SU-DHL-6 (cell line): ENCODE results near the gene MYG1.

Source experiments
- H2AFZ ChIP-seq: fragments of 200-600 bp; sonication (generic); 2 replicates; pipeline ENCODE4 v1.6.1; 2014; ENCODE audit warnings: low read depth, mild to moderate bottlenecking, moderate library complexity, mixed read lengths, antibody characterized with exemption, low read length; ENCODE audit not compliant: severe bottlenecking
- H3F3A ChIP-seq: fragments of 200-600 bp; shearing (Covaris generic); 2 replicates; pipeline ENCODE4 v1.6.0; 2016; ENCODE audit warnings: antibody characterized with exemption, mild to moderate bottlenecking; ENCODE audit not compliant: insufficient read depth
- H3K27ac ChIP-seq: fragments of 200-600 bp; sonication (generic); 2 replicates; pipeline ENCODE4 v1.5.1; 2016; ENCODE audit warnings: low read depth, mild to moderate bottlenecking, low read length, moderate library complexity, mixed read lengths
- H3K27me3 ChIP-seq: fragments of 200-600 bp; sonication (generic), shearing (Covaris generic); 2 replicates; pipeline ENCODE4 v1.6.0; 2014; ENCODE audit warnings: mild to moderate bottlenecking, low read length
- H3K36me3 ChIP-seq: fragments of 200-600 bp; sonication (generic); 2 replicates; pipeline ENCODE4 v1.6.1; 2014; ENCODE audit warnings: mild to moderate bottlenecking, low read length, mixed read lengths
- H3K4me2 ChIP-seq: fragments of 300-600, 200-600 bp; shearing (Covaris generic), sonication (generic); 2 replicates; pipeline ENCODE4 v1.6.0; 2014; ENCODE audit warnings: low read length, low read depth, mild to moderate bottlenecking; ENCODE audit not compliant: poor library complexity, severe bottlenecking
- H3K4me3 ChIP-seq: fragments of 200-600 bp; sonication (generic); 2 replicates; pipeline ENCODE4 v1.5.1; 2014; ENCODE audit warnings: antibody characterized with exemption, low read length, mild to moderate bottlenecking, mixed read lengths; ENCODE audit not compliant: insufficient read depth, poor library complexity, severe bottlenecking
- H3K79me2 ChIP-seq: fragments of 200-600 bp; sonication (generic); 2 replicates; pipeline ENCODE4 v1.6.1; 2014; ENCODE audit warnings: mild to moderate bottlenecking, low read length, moderate library complexity; ENCODE audit not compliant: insufficient read depth
- H3K9ac ChIP-seq: fragments of 200-600 bp; sonication (generic); 2 replicates; pipeline ENCODE4 v1.7.0; 2014; ENCODE audit warnings: mild to moderate bottlenecking, low read length
- H3K9me2 ChIP-seq: fragments of 200-600 bp; sonication (generic); replicated peaks from 2 replicates; pipeline ENCODE4 v1.6.1; 2014; ENCODE audit warnings: low read length; ENCODE audit not compliant: insufficient read depth
- H3K9me3 ChIP-seq: fragments of 200-600 bp; sonication (generic); 2 replicates; pipeline ENCODE4 v1.6.1; 2014; ENCODE audit warnings: low read length, mixed read lengths; ENCODE audit not compliant: insufficient read depth
- H4K20me1 ChIP-seq: fragments of 200-600 bp; sonication (generic); 2 replicates; pipeline ENCODE4 v1.6.1; 2014; ENCODE audit warnings: low read depth, mild to moderate bottlenecking, antibody characterized with exemption, low read length, moderate library complexity, mixed read lengths
- EZH2phosphoT487 ChIP-seq: fragments of 200-600 bp; sonication (generic), shearing (Covaris generic); conservative IDR thresholded peaks from 2 replicates; pipeline ENCODE4 v1.6.1; 2018; ENCODE audit warnings: mild to moderate bottlenecking, antibody characterized with exemption, low read length, moderate library complexity, mixed read lengths
- TF ChIP-seq, protein P1 (sequence below): fragments of 200-600 bp; sonication (generic); IDR thresholded peaks from one replicate; pipeline ENCODE4 v1.5.1; 2017; ENCODE audit warnings: antibody characterized with exemption, mild to moderate bottlenecking, low read length, moderate library complexity; ENCODE audit not compliant: insufficient read depth, poor library complexity, severe bottlenecking

MYG1 gene

GRCh38 chr12:53313996-53314395 is 14.5 kb downstream of the MYG1 start:
- no peak overlapping the region for H3K4me3 ChIP-seq
- no peaks in the 10 kb centered on the region for H3K79me2 ChIP-seq
- no peaks in the 10 kb centered on the region for H3K9me2 ChIP-seq
- no peak overlapping the region for H2AFZ ChIP-seq
- H3K9ac ChIP-seq, result no peak overlapping the region
- TF ChIP-seq, protein P1, sequence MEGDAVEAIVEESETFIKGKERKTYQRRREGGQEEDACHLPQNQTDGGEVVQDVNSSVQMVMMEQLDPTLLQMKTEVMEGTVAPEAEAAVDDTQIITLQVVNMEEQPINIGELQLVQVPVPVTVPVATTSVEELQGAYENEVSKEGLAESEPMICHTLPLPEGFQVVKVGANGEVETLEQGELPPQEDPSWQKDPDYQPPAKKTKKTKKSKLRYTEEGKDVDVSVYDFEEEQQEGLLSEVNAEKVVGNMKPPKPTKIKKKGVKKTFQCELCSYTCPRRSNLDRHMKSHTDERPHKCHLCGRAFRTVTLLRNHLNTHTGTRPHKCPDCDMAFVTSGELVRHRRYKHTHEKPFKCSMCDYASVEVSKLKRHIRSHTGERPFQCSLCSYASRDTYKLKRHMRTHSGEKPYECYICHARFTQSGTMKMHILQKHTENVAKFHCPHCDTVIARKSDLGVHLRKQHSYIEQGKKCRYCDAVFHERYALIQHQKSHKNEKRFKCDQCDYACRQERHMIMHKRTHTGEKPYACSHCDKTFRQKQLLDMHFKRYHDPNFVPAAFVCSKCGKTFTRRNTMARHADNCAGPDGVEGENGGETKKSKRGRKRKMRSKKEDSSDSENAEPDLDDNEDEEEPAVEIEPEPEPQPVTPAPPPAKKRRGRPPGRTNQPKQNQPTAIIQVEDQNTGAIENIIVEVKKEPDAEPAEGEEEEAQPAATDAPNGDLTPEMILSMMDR, result no peak
- no peak for TF ChIP-seq EZH2phosphoT487
- peaks cover 4% of the 10 kb centered on the region; the same call in 1 of the 2 replicates for H3K36me3 ChIP-seq
- H3K4me2 ChIP-seq, result no peak overlapping the region
- H3F3A ChIP-seq, result no peaks in the 10 kb centered on the region
- no peaks in the 10 kb centered on the region for H4K20me1 ChIP-seq
- H3K27me3 ChIP-seq, result no peaks in the 10 kb centered on the region
- no peak overlapping the region for H3K27ac ChIP-seq
- H3K9me3 ChIP-seq, result no peaks in the 10 kb centered on the region

DNA sequence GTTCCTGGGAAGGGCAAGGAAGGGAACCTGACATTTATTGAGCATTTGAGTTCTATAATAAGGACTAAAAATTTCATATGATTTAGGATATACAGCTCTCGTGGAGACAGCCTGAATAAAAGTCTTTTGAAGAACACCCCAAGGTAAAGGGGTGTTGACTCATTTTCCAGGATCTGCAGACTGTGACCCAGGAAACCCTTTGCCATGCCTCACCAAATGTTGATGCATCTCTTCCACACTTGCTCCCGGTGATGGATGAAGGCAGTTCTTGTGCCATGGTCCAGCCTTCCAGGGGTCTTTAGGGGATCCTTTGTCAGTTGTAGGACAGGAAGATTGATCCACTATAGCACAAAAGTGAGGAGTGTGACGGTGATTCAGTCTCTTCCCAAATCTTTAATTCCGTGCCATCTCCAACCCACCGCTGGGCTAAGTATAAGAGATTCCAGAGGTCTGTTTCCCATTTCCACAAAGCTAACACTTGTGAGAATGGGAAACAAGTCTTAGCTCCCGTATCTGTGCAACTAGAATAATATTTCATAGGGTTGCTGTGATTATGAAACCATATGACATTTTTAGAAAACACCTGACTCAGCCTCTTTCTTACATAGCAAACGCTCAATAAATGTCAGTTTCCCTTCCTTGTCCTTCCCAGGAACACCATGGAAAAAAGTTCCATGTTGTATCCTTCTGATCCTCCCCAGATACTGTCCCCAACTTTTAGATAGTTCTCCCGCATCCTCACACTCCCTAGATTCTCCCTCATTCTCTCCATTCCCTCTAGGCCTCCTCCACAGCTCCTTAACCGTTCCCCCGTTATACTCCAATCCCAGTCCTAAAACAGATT is 21.1 kb downstream of the MYG1 start:
- H3K4me2 ChIP-seq, result peak overlapping the region; percentile 73
- peak overlapping the region; percentile 84 for H3K27ac ChIP-seq
- H3K27me3 ChIP-seq, result no peaks in the 10 kb centered on the region
- peak overlapping the region; percentile 62 for H2AFZ ChIP-seq
- no peaks in the 10 kb centered on the region for H3K79me2 ChIP-seq
- H4K20me1 ChIP-seq, result no peaks in the 10 kb centered on the region
- TF ChIP-seq, protein P1, result no peak
- TF ChIP-seq EZH2phosphoT487, result no peak
- H3F3A ChIP-seq, result peaks cover 14% of the 10 kb centered on the region
- no peaks in the 10 kb centered on the region for H3K9me2 ChIP-seq
- H3K9me3 ChIP-seq, result no peaks in the 10 kb centered on the region
- peak overlapping the region; percentile 74 for H3K9ac ChIP-seq
- H3K36me3 ChIP-seq, result peaks cover 4% of the 10 kb centered on the region; the same call in 1 of the 2 replicates
- H3K4me3 ChIP-seq, result peak overlapping the region; percentile 82

- Histone ChIP-seq H3K9me3 (no peaks in the 10 kb centered on the region), H3K9me2 (no peaks in the 10 kb centered on the region), H3K36me3 (no peaks in the 10 kb centered on the region), H4K20me1 (no peaks in the 10 kb centered on the region), H3F3A (peaks cover 14% of the 10 kb centered on the region), H3K79me2 (no peaks in the 10 kb centered on the region), H3K4me2 (peak overlapping the region; percentile 96), H3K27ac (peak overlapping the region; percentile 91), H3K27me3 (no peaks in the 10 kb centered on the region), H3K9ac (peak overlapping the region; percentile 94), H3K4me3 (peak overlapping the region; percentile 86), H2AFZ (peak overlapping the region; percentile 84)
- TF ChIP-seq, protein P1, result no peak
- TF ChIP-seq EZH2phosphoT487, result no peak
Observed at GRCh38 chr12:53324113-53324778, 24.8 kb downstream of the MYG1 start.
